Prostate gland (tissue), 2 donors: ENCODE measurements around the gene KIF2A.

Source experiments
- POLR2A ChIP-seq: fragments of 450-650 bp; IDR thresholded peaks from one replicate; pipeline ENCODE4 v1.6.1; 2016; ENCODE audit warnings: antibody characterized with exemption, mild to moderate bottlenecking
- POLR2AphosphoS5 ChIP-seq: sonication (generic); formaldehyde crosslinking; IDR thresholded peaks from one replicate; pipeline ENCODE4 v1.6.1; 2017; ENCODE audit warnings: antibody characterized with exemption
- TF ChIP-seq, protein P1 (sequence below), 4 experiments: fragments of 200-600 bp in 2 of 4; fragments of 450-650 bp in 2 of 4; sonication (generic) in 2 of 4; IDR thresholded peaks; 1 replicate in 3 of 4; 2 replicates in 1 of 4; pipeline ENCODE4 v1.5.1; 2016 to 2019; ENCODE audit warnings: antibody characterized with exemption in 4 of 4, mild to moderate bottlenecking in 2 of 4, moderate library complexity in 2 of 4

DNA sequence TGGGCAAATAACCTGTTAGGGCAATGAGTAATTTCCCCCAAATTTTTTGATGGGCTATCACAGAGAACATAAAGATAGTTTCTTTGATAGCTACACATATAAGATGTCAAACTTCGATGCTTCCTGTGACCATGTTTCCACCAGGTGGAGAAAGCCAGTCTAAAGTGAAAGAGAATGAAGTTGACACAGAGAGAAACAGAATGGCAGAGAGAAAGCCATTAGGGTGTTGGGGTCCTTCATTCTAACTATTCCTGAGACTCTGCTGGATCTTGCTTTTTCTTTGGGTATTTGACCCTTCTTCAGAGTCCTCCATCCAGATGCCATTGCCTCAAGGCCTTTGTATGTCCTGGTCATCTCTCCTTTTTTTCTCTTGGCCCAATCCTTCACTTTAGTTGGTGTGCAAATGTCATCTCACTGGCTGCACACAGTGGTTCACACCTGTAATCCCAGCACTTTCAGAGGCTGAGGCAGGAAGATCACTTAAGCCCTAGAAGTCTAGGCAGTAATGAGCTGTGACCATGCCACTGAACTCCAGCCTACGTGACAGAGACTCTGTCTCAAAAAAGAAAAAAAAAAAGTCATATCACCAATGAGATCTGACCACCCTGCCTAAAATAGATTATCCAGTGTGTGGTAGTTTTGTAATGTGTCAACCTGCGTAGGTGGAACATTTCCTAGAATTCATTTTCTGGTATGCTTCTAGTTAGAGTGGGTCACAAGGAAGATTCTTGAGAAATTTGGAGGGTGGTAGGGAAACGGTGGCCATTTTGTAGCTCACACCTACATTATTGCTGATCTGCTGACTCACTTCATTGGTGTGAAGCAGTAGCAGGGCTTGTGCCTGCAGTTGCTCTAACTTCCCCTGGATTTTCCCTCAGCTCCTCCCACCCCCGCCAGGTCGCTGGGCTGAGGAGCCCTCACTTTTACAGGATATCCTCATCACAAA is 20.8 kb upstream of the KIF2A start:
- TF ChIP-seq, protein P1, sequence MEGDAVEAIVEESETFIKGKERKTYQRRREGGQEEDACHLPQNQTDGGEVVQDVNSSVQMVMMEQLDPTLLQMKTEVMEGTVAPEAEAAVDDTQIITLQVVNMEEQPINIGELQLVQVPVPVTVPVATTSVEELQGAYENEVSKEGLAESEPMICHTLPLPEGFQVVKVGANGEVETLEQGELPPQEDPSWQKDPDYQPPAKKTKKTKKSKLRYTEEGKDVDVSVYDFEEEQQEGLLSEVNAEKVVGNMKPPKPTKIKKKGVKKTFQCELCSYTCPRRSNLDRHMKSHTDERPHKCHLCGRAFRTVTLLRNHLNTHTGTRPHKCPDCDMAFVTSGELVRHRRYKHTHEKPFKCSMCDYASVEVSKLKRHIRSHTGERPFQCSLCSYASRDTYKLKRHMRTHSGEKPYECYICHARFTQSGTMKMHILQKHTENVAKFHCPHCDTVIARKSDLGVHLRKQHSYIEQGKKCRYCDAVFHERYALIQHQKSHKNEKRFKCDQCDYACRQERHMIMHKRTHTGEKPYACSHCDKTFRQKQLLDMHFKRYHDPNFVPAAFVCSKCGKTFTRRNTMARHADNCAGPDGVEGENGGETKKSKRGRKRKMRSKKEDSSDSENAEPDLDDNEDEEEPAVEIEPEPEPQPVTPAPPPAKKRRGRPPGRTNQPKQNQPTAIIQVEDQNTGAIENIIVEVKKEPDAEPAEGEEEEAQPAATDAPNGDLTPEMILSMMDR (IDR thresholded peaks at IDR 0.05), result no peak
- no peak for TF ChIP-seq POLR2AphosphoS5
- no peak for TF ChIP-seq POLR2A
